HEK293 (cell line): ENCODE data around the gene SAC3D1.

Experiments
- GFI1B ChIP-seq: fragments of 450-650 bp; formaldehyde crosslinking; IDR thresholded peaks from 2 replicates; pipeline ENCODE4 v1.5.1; 2016; ENCODE audit warnings: missing biosample characterization, missing genetic modification characterization
- GLIS2 ChIP-seq: fragments of 450-650 bp; formaldehyde crosslinking; IDR thresholded peaks from 2 replicates; pipeline ENCODE4 v1.5.1; 2016; ENCODE audit warnings: missing biosample characterization, missing genetic modification characterization
- KLF1 ChIP-seq: fragments of 450-650 bp; formaldehyde crosslinking; IDR thresholded peaks from 2 replicates; pipeline ENCODE4 v1.5.1; 2016; ENCODE audit warnings: missing biosample characterization, missing genetic modification characterization
- KLF16 ChIP-seq: fragments of 450-650 bp; formaldehyde crosslinking; IDR thresholded peaks from 2 replicates; pipeline ENCODE4 v1.5.1; 2017; ENCODE audit warnings: missing biosample characterization, missing genetic modification characterization
- PRDM1 ChIP-seq: fragments of 450-650 bp; formaldehyde crosslinking; IDR thresholded peaks from 2 replicates; pipeline ENCODE4; 2016; ENCODE audit warnings: missing biosample characterization, missing genetic modification characterization
- SP2 ChIP-seq: fragments of 450-650 bp; formaldehyde crosslinking; IDR thresholded peaks from 2 replicates; pipeline ENCODE4 v1.5.1; 2016; ENCODE audit warnings: missing biosample characterization, missing genetic modification characterization
- TSHZ1 ChIP-seq: fragments of 450-650 bp; formaldehyde crosslinking; IDR thresholded peaks from 2 replicates; pipeline ENCODE4 v1.5.1; 2016; ENCODE audit warnings: missing biosample characterization, missing genetic modification characterization, borderline replicate concordance
- ZBTB17 ChIP-seq: fragments of 450-650 bp; formaldehyde crosslinking; IDR thresholded peaks from 2 replicates; pipeline ENCODE4 v1.5.1; 2016; ENCODE audit warnings: missing biosample characterization, missing genetic modification characterization
- ZNF148 ChIP-seq: fragments of 450-650 bp; formaldehyde crosslinking; IDR thresholded peaks from 2 replicates; pipeline ENCODE4 v1.5.0; 2017; ENCODE audit warnings: missing biosample characterization, missing genetic modification characterization, borderline replicate concordance
- ZNF19 ChIP-seq: fragments of 450-650 bp; formaldehyde crosslinking; IDR thresholded peaks from 2 replicates; pipeline ENCODE4; 2016; ENCODE audit warnings: missing biosample characterization, missing genetic modification characterization, low read depth
- ZNF23 ChIP-seq: fragments of 450-650 bp; formaldehyde crosslinking; IDR thresholded peaks from 2 replicates; pipeline ENCODE4 v1.5.1; 2016; ENCODE audit warnings: missing biosample characterization, missing genetic modification characterization, borderline replicate concordance
- ZNF24 ChIP-seq: fragments of 450-650 bp; formaldehyde crosslinking; IDR thresholded peaks from 2 replicates; pipeline ENCODE4 v1.5.1; 2016; ENCODE audit warnings: missing biosample characterization, missing genetic modification characterization
- ZNF280D ChIP-seq: fragments of 450-650 bp; formaldehyde crosslinking; IDR thresholded peaks from 2 replicates; pipeline ENCODE4 v1.5.1; 2016; ENCODE audit warnings: missing biosample characterization, missing genetic modification characterization
- ZNF350 ChIP-seq: fragments of 450-650 bp; formaldehyde crosslinking; IDR thresholded peaks from 2 replicates; pipeline ENCODE4 v1.5.0; 2017; ENCODE audit warnings: missing biosample characterization, mild to moderate bottlenecking, missing genetic modification characterization
- ZNF394 ChIP-seq: fragments of 450-650 bp; formaldehyde crosslinking; IDR thresholded peaks from 2 replicates; pipeline ENCODE4 v1.5.1; 2016; ENCODE audit warnings: missing biosample characterization, missing genetic modification characterization, mild to moderate bottlenecking, moderate library complexity, borderline replicate concordance
- ZNF558 ChIP-seq: fragments of 450-650 bp; formaldehyde crosslinking; IDR thresholded peaks from 2 replicates; pipeline ENCODE4 v1.5.1; 2016; ENCODE audit warnings: missing biosample characterization, missing genetic modification characterization
- ZNF600 ChIP-seq: fragments of 450-650 bp; formaldehyde crosslinking; IDR thresholded peaks from 2 replicates; pipeline ENCODE4 v1.5.1; 2016; ENCODE audit warnings: missing biosample characterization, missing genetic modification characterization
- ZNF692 ChIP-seq: fragments of 450-650 bp; formaldehyde crosslinking; IDR thresholded peaks from 2 replicates; pipeline ENCODE4 v1.5.1; 2016; ENCODE audit warnings: missing biosample characterization, missing genetic modification characterization
- ZNF701 ChIP-seq: fragments of 450-650 bp; formaldehyde crosslinking; IDR thresholded peaks from 2 replicates; pipeline ENCODE4 v1.5.1; 2016; ENCODE audit warnings: missing biosample characterization, missing genetic modification characterization
- TF ChIP-seq, protein P1 (sequence below): fragments of 450-650 bp; formaldehyde crosslinking; IDR thresholded peaks from 2 replicates; pipeline ENCODE4 v1.5.1; 2017; ENCODE audit warnings: missing biosample characterization, missing genetic modification characterization
- TF ChIP-seq, protein P2 (sequence below): fragments of 450-650 bp; formaldehyde crosslinking; conservative IDR thresholded peaks from 2 replicates; pipeline ENCODE4 v1.5.1; 2016; ENCODE audit warnings: low read depth, missing biosample characterization, missing genetic modification characterization

The SAC3D1 gene

DNA sequence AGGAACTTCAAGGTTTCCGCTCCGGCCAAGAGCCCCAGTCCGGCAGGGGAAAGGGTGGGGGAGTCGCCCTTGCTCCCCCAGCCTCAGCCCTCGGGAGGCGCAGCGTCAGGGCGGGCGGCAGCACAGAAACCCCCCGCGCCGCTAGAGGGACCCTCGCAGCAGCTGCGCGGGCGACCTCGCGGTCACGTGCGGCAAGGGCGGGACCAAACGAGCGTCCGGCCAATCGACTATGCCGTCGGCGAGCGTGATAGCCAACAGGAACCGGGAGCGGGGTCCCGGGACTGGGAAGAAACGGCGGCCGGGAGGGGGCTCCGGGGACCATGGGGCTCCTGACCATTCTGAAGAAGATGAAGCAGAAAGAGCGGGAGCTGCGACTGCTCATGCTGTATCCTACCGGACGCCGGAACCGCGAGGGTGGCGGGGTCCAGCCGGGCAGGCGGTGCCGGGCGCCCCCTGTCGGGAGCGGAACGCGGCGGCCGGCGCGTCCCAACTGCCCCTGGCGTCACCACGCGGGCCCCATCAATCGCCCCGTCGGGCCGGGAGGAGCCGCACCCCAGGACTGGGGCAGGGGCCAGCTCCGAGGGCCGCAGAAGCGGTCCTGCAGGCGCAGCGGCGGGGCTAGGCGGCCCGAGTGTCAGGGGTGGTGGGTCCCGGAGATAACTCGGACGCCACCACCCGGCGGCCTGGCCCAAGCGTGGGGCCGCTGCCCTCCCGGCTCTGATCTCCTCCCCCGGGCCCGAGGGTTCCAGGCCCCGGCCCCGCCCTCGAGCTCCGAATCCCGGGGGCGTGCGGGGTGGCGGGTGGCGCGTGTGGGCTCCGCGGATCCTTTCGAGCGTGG is 26.9 kb upstream of the SAC3D1 start, which contains the start of gene ARL2 (continued):
- TF ChIP-seq ZNF692 (tag by site-specific recombination) (peak; percentile 90), ZBTB17 (tag by site-specific recombination) (peak; percentile 69), GLIS2 (tag by site-specific recombination) (peak; percentile 92), KLF1 (tag by site-specific recombination) (no peak; the same call in 1 of the 2 replicates), ZNF24 (0 out of 2 replicates have a peak, but pooled peaks have one; percentile 54), KLF16 (tag by site-specific recombination) (0 out of 2 replicates have a peak, but pooled peaks have one; percentile 42), GFI1B (tag by site-specific recombination) (no peak), ZNF350 (tag by site-specific recombination) (no peak), TSHZ1 (tag by site-specific recombination) (no peak), ZNF394 (tag by site-specific recombination) (peak; percentile 46; the same call in 1 of the 2 replicates), ZNF600 (tag by site-specific recombination) (peak; percentile 6; the same call in 1 of the 2 replicates), ZNF701 (no peak), ZNF148 (tag by site-specific recombination) (no peak), ZNF19 (no peak), ZNF23 (no peak), SP2 (tag by site-specific recombination) (peak; percentile 76), ZNF280D (tag by site-specific recombination) (no peak), PRDM1 (no peak), ZNF558 (tag by site-specific recombination) (no peak)
- TF ChIP-seq, protein P1, sequence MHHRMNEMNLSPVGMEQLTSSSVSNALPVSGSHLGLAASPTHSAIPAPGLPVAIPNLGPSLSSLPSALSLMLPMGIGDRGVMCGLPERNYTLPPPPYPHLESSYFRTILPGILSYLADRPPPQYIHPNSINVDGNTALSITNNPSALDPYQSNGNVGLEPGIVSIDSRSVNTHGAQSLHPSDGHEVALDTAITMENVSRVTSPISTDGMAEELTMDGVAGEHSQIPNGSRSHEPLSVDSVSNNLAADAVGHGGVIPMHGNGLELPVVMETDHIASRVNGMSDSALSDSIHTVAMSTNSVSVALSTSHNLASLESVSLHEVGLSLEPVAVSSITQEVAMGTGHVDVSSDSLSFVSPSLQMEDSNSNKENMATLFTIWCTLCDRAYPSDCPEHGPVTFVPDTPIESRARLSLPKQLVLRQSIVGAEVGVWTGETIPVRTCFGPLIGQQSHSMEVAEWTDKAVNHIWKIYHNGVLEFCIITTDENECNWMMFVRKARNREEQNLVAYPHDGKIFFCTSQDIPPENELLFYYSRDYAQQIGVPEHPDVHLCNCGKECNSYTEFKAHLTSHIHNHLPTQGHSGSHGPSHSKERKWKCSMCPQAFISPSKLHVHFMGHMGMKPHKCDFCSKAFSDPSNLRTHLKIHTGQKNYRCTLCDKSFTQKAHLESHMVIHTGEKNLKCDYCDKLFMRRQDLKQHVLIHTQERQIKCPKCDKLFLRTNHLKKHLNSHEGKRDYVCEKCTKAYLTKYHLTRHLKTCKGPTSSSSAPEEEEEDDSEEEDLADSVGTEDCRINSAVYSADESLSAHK (tag by site-specific recombination): no peak; the same call in 1 of the 2 replicates
- TF ChIP-seq, protein P2, sequence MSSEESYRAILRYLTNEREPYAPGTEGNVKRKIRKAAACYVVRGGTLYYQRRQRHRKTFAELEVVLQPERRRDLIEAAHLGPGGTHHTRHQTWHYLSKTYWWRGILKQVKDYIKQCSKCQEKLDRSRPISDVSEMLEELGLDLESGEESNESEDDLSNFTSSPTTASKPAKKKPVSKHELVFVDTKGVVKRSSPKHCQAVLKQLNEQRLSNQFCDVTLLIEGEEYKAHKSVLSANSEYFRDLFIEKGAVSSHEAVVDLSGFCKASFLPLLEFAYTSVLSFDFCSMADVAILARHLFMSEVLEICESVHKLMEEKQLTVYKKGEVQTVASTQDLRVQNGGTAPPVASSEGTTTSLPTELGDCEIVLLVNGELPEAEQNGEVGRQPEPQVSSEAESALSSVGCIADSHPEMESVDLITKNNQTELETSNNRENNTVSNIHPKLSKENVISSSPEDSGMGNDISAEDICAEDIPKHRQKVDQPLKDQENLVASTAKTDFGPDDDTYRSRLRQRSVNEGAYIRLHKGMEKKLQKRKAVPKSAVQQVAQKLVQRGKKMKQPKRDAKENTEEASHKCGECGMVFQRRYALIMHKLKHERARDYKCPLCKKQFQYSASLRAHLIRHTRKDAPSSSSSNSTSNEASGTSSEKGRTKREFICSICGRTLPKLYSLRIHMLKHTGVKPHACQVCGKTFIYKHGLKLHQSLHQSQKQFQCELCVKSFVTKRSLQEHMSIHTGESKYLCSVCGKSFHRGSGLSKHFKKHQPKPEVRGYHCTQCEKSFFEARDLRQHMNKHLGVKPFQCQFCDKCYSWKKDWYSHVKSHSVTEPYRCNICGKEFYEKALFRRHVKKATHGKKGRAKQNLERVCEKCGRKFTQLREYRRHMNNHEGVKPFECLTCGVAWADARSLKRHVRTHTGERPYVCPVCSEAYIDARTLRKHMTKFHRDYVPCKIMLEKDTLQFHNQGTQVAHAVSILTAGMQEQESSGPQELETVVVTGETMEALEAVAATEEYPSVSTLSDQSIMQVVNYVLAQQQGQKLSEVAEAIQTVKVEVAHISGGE (tag by site-specific recombination): 0 out of 2 replicates have a peak, but pooled peaks have one; percentile 11
